Stimulated activated CD8-positive, alpha-beta memory T cell treated with anti-CD3 and anti-CD28 coated beads, Interleukin-4, amount 100 ng/mL, for 24 hours (primary cell): Measurements from ENCODE around the gene THUMPD1.
"Not testable (repeated sequence)": the region's sequence is repeated elsewhere in the genome, so short reads cannot be mapped to it uniquely, and the experiment has no call there.

ENCODE experiments used
- DNase-seq: peaks from one replicate; pipeline ENCODE4 v3.0.0-alpha.2; 2020; ENCODE audit warnings: low read depth

THUMPD1 gene

GRCh38 chr16:20694096-20694495, 47.5 kb downstream of the THUMPD1 start:
- not testable (repeated sequence) for DNase-seq

- DNase-seq: no peak
Measured at GRCh38 chr16:20689668-20690067, 52.0 kb downstream of the THUMPD1 start.

GRCh38 chr16:20683812-20684211, 57.8 kb downstream of the THUMPD1 start:
- no peak for DNase-seq
